ENCODE results near the gene LVRN.

The LVRN gene

GRCh38 chr5:115961381-115962238 lies 665 bp upstream of the LVRN start:
- peak; percentile 76 for DNase-seq

- DNase-seq, result no peak
Measured at GRCh38 chr5:115962565-115963402, 509 bp downstream of the LVRN start.

DNA sequence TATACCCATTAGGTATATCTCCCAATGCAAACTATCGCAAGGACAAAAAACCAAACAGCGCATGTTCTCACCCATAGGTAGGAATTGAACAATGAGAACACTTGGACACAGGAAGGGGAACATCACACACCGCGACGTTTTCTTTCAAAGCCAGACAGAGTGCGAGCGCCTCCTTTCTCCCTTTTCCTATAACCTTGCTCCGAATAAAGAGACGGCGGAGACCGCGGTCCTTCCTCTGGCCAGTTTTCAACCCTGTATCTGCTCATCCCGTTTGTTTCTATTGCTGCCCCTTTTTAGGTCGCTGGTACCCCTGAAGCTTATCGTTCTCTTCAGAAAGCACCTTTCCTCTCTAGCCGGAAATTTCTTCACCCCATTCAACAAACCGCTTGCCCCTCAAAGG lies 1.3 kb downstream of the LVRN start:
- DNase-seq, result no peak

GRCh38 chr5:115968770-115969169 lies 6.5 kb downstream of the LVRN start:
- no peak for DNase-seq

DNA sequence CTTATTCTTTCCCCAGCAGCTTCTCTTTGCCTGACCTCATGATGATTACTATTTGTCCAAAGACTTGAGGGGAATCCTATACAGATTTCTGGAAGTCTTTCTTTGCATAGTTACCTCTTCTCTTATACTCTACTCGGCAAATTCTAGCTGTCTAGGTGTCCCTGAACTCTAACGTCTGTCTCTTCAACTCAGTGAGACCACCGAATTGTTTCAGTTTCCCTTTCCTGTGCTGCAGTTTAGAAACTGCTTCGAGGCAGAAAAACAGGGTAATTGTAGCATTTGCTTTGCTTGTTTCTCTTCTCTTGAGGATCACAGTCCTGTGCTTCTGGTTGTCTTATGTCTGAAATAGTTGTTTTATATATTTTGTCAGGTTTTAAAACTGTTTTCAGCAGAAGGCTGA lies 14.8 kb downstream of the LVRN start:
- no peak for DNase-seq

GRCh38 chr5:115977988-115978387 lies 15.7 kb downstream of the LVRN start:
- peak; percentile 85 for DNase-seq

DNA sequence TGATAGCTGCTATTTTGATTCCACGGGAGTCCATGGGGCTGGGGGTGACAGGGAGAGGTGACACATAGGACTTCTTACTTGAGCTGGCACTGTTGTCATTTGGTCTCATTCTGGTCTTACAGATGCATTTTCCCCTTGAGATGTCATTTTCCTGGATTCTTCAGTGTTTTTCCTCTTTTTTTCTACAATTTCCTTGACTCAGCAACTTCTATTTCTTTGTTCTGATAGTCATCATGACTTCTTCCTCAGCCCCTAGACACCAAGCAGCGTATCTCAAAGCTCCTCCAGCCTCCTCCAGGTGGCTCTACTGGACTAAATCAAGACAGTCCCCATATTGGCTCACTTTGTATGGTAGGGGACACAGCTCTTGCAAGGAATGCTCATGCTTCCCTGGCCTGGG lies 16.5 kb downstream of the LVRN start:
- no peak for DNase-seq

DNA sequence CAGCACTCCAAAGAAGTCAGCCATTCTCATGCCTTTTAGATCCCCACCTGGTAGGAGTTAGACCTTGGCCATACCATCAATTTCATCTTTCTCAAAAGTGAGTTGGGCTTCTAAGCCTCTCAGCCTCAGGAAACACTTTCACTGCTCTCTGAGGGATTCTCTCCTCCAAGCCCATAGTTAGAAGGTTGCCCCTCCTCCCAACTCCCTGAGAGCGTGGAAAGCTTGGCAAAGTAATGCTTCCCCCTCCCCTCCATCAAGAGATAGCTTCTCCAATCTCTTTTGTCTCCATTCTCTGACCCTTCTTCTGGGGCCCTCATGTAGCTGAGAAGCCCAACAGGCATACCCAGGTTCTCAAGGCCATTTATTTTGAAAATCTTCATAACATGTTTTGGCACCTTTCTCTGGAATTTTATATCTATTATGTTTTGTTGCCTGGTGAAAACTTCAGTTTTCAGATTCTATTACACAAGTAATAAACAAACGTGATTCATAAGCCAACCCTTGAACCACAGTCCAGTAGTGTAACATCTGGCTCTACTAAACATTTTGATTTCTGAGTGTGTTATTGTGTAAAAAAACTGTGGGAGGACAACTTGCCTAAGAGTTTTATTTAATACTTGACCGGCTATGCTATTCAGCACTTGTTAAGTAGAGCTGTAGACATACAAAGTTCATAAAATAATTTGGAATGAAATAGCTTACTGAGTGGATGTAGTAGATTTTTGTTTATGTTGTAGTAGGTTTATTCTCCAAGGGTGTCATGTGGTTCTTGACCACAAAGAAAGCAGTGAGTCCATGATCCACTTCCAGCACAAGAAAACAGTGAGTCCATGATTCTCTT lies 17.1 kb downstream of the LVRN start:
- peak; percentile 44 for DNase-seq

DNA sequence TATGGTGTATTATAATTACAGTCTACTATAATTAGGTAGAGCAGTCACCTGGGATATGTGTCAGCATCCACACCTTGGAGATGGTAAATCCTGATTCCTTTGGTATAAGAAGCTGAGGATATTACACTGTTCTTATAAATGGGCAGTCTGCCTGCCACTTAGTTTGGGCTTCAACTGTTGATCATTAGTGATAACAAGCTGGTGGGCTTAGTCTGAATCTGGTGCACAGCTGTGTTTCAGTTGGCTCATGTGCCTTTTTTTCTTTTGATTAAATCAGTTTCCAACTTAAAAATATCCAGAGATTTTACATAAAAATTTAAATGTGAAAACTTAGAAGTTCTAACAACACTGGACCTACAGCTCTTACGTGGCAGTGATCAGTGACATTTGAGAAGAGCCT lies 21.2 kb downstream of the LVRN start:
- DNase-seq, result no peak

DNA sequence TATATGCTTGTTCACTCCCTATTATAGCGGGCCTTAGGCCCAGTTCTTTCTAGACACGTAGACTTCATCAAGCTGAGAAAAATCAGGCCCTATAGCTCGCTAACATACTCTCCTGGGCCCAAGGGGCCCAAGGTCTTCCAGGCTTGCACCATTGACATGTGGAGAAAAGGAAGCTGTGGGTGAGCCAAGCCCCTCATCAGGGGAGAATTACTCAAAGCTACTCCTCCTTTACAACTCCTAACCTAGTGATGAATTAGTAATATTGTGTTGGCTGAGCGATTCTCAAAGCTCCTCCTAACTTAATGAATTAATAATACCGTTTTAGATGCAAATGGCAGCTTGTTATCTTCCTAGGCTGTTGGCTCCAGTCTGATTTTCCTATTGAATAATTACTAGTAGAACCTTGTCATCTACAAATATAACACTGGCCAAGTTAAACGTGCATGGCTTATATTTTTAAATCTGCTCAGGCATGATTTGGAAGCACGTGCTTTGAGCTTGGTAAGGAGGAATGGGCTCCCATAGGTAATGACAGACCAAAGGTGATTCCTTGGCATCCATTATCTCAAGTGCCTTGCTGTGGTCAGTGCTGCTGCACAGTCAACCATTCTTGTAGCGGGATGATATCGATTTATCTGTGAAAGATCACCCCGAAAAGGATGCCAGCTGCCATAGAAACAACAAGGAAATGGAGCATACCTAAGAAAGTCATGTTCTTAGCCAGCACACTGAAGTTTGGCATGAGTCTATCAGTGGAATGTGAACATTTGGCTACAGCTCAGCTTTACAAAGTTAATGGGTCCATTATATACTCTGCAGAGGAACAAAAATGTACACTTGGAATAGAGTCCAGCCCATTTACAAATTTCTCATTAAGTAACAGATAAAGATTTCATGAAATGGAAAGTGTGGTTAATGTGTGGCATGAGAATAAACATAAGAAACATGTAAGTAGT lies 23.8 kb downstream of the LVRN start:
- no peak for DNase-seq

DNA sequence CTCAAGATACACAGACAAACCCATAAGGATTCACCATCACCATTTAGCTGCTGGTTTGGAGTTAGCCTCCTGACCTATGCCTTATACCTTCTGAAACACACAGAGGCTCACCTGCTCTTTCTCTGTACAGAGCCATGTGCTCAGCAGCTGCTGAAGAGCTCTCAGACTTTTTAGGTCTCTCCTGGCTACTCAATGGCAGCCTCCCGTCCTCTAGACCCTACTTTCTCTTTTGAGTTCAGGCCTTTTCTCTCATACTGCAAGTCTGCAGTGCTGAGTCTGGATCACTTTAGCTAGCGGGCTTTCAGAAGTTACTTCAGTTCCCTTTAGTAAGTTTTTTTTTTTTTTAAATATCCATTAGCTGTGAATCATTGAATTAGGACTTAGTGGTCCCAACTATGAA lies 25.7 kb downstream of the LVRN start:
- DNase-seq, result no peak

DNA sequence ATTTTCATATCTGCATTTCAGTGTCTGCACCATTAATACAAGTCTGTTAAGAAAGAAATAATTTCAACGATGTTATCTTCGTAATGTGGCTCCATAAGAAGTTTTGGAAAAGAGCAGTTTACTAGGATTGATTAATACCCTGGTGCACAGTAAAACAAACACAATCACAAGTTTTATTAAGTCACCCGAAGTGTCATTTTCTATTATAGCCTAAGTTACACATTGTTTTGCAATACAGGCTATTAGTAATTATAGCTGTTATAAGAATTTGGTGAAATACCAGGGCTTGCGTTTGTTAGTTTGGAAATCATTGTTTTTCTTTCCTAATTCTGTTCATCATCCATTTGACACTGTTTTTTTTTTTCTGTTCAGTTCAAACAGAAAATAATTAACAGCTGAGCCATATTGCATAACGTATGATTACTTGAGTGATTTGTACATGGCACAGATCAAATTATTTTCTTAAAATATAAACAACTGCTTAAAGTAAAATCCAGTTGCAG lies 30.6 kb downstream of the LVRN start:
- no peak for DNase-seq

DNA sequence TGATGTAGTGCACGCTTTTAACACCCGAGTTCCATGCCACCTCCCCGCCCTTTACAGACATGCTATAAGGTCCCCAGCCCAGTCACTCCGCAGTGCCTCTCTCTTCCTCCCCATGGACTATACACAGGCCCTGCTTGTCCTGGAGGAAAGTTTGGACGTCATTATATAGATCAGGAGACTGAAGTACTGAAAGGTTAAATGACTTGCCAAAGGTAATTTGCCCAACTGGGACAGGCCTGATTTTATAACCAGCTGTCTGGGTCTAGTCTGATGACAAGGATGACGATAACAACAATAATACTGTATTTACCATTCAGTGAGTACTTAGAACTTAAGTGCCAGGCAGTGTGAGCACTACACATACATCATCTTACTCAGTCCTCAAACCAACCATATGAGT lies 33.1 kb downstream of the LVRN start:
- no peak for DNase-seq

- DNase-seq, result peak; percentile 15
Measured at GRCh38 chr5:116002116-116002906, 40.0 kb downstream of the LVRN start.

DNA sequence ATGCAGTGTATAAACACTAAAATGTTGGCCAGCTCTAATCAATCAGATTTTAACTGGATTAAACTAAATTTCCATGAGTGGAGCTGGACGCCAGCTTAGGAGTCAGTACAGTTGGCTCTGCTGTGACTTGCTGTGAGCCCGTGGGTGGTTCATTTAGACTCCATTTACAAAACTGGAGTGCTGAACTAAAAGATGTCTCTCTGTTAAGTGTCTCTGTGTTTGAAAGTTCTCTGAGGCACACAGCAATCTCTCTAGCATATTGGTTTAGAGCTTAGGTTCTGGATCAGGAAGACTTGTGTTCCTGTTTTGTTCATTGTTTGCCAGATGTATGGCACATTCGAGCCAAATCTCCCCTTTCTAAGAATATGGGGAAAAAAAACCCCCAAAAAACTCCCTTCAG lies 42.0 kb downstream of the LVRN start:
- DNase-seq, result no peak

DNA sequence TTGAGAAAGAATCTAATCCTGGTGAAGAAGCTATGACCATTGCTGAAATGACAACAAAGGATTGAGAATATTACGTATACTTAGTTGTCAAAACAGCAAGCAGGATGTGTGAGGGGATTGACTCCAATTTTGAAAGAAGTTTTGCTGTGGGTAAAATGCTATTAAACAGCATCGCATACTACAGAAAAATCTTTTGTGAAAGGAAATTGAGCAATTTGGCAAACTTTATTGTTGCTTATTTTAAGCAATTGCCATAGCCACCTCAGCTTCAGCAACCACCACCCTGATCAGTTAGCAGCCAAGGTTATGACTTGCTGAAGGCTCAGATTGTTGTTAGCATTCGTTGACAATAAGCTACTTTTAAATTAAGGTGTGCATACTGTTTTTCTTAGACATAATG lies 47.5 kb downstream of the LVRN start:
- DNase-seq, result no peak

DNA sequence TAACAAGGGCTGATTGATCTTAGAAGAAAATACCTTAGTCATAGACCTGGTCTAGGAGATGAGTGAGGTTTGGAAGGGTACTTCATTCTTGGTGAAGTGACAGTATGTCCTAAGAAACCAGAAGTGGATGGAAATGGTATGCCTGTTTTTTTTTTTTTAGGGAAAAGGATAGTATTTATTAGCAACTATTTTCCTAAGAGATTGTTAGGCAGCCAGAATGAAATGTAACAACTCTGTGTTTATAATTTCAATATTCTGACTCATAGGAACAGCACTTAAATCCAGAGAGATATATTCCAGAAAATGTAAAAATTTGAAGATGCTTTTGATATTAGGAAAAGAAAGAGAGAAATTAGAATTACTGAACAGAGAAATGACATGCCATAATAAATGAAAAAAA lies 48.8 kb downstream of the LVRN start:
- no peak for DNase-seq

DNA sequence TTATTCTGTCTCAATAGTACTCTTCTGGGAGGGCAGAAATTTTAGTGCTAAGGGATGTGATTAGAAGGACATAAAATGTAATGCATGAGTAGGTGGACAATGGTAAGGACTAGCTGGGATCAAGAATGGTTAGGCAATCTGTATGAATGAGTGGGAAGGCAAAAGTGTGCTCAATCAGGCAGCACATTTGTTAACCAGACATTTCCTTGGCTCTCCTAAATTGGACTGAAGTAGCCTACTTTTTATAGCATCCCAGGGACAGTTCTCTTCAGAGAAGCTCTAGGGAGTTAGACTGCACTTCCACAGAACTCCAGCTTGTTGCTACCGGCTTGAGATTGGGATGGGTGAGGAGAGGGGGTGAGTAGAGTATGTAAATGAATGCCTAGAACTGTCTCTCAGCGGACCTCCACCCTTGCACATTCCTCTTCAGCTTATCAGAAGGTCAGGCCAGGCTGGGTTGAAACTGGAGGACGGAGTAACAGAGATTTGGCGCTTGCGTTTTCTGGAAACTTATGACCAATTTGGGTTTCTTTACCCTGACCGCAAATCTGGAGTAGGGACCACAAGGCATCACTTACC lies 51.0 kb downstream of the LVRN start:
- no peak for DNase-seq

- DNase-seq, result no peak
Measured at GRCh38 chr5:116013936-116014335, 51.7 kb downstream of the LVRN start.

DNA sequence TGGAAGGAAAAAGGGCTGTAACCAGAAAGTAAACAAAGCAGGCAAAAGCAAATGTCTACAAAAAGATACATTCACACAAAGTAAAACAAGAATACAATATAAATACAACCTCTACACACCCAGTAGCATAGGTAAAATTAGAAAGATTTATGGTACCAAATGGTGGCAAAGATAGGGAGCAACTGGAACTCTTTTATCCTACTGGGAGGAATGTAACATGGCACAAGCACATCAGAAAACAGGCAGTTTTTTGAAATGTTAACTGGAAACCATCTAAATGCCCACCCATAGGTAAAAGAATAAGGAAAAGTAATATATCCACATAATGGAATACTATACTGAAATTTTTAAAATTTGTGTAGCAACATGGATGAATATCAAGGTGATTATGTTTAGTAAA lies 61.3 kb downstream of the LVRN start:
- DNase-seq, result no peak

DNA sequence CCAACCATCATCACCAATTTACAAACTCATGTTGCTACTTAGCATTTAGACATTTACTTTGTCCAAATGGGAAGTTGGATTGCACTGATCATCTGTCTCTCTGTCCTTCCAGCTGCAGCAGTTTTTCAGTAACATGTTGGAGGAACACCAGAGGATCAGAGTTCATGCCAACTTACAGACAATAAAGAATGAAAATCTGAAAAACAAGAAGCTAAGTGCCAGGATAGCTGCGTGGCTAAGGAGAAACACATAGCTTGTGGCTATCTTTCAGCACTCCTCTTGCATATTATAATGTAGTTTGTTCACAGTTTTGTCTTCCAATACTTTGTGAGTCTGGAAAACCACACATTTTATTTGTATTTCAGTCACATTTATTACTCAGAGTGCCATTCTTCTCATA lies 63.6 kb downstream of the LVRN start:
- no peak for DNase-seq

Data from EL (cell line).